ENCODE results near the gene HOXB5.

HOXB5 gene

GRCh38 chr17:48559122-48559839, 34.3 kb downstream of the HOXB5 start:
- DNase-seq, result no peak

GRCh38 chr17:48558831-48559121, 34.8 kb downstream of the HOXB5 start:
- DNase-seq, result no peak

DNA sequence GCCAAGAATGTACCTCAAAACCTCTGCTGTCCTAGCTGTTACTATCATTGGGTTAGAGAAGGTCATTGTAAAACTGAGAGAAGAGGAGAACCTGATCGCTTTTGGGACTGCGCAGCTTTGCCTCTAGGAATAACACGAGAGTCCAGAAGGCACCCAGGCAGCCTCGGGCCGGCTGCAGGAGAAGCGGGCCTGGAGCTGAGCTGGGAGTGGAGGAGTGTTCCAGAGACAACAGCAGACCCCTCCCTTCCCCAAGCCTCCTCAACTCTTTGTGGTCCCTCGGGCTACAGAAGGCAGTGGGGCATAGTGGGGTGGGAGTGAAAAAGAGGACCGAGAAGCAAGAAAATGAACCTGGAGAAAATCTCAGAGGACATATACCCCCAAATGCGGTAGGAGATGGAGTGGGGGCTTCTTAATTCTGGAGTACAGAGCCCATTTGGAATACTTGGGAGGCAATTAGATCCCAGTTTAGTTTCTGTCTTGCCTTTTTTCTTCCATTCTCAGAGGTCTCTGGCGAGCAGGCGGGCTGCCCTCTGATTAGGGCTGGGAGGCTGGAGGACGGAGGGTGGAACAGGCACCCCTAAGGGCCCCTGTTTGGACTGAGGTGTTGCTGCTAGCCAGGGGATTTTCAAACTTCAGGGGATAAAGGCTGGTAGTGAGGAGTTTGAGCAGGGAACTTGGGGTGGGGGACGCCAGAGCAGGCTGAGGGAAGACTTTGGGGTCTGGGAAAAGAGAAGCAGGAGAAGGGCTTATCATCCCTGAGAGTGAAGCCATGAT, 35.3 kb downstream of the HOXB5 start:
- no peak for DNase-seq

- no peak for DNase-seq
Observed at GRCh38 chr17:48556576-48557401, 36.8 kb downstream of the HOXB5 start.

DNA sequence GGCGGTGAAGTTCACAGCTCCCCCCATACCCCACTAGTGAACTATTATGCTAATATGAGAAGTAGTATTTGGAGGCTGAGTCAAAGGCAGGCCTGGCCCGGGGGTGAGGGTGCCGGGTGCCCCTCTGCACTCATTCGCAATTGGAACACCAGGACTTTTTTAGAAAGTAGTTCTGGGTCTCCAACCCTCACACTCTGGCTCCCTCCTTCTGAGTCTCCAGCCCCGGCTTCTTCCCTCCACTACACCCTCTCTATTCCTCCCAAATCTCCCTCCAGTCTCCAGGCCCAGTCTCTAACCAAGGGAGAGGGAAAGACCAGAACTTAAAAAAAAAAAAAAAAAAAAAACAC, 37.4 kb downstream of the HOXB5 start:
- no peak for DNase-seq

GRCh38 chr17:48555258-48556228, 38.0 kb downstream of the HOXB5 start:
- DNase-seq, result peak; percentile 74 to 92 (median 83)

- peak in 2 of 3 experiments; percentile 77 to 79 for DNase-seq
Observed at GRCh38 chr17:48554412-48555257, 38.9 kb downstream of the HOXB5 start.

GRCh38 chr17:48553826-48554225, 39.8 kb downstream of the HOXB5 start:
- DNase-seq, result peak in 1 of 3 experiments; percentile 59

DNA sequence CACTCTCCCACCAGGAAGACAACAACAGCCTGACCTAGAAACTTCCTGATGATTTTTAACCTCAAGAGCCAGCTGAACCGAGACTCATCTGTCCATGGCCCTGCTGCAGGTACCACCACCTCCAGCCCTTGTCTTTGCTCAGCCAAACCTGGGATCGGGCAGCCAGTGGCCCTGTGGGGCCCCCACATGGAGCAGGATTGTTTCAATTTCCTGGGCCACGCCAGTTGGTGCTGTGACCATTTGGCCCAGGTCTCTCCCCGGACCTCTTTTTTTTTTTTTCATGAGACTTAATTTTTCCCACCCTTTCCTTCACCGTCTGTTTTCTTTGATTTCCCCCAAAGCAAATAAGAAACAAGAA, 40.4 kb downstream of the HOXB5 start:
- DNase-seq, result no peak

- DNase-seq, result no peak
Observed at GRCh38 chr17:48552466-48553189, 41.0 kb downstream of the HOXB5 start.

GRCh38 chr17:48551596-48552465, 41.7 kb downstream of the HOXB5 start:
- DNase-seq, result no peak

GRCh38 chr17:48551214-48551555, 42.4 kb downstream of the HOXB5 start:
- DNase-seq, result no peak

DNA sequence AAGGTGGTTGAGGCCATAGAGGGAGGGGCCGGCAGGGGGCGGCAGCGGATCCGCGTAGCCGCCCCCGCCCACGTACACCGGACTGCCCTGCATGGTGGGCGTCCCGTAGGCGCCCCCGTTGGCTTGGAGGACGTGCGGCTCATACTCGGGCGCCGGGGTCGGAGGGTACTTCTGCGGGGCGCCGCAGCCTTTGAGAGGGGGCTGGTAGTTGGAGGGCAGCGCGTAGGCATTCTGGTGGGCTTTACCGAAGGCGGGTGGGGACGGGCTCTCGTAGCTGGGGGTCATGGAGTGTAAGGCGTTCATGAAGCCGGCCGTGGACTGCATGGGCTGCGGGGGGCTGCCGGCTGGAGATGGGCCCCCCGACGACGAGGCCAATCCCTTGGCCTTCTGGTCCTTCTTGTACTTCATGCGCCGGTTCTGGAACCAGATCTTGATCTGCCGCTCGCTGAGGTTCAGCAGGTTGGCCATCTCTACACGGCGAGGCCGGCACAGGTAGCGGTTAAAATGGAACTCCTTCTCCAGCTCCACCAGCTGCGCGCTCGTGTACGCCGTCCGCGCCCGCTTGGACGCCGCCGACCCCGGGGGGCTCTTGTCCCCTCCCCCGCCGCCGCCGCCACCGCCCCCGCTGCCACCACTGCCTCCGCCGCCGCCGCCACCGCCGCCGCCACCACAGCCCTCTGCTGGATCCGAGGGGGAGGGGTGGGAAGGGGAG, 42.9 kb downstream of the HOXB5 start:
- no peak for DNase-seq

DNA sequence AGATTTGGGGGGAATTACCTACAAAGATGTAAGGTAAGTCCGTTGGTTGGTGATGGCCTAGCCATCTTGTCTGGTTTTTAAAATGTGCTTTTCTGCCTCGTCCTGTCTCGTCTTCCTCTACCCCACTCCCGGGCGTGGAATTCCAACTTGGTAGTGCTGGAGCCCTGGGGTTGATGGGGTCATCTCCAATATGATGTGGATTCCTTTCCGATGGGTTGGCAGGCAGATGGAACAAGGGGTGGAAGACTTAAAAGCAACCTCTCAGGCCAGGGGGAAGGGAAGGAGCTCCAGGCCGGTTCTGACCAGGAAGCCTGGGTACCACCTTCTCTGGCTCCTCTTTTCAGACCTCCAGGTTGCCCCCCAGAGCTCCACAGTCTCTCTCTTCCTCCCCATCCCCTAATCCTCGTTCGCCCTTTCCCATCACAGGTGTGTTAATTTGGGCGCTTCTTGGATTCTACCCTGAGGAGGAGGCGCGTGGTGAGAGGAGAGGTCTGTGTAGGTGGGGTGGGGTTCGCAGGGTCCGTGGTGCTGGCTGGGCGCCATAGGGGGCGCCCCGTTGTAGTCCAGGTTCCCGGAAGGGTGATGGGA, 43.6 kb downstream of the HOXB5 start:
- DNase-seq, result no peak

DNA sequence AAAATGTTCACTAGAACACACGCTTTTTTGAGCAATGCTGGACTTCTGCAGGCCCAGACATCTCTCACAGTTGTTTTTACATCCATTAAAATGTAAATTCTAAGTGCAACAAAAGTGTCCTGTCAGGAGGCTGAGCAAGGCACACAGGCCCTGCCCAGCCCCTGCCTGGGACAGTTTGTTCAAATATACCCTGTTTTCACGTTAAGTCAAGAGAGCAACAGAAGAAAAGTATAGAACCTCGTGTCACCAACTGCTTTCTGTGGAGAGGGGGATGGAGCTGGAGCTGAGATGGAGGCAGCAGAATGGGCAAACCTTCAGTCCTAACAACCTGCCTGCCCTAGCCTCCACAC, 44.3 kb downstream of the HOXB5 start:
- DNase-seq, result no peak

GRCh38 chr17:48548523-48549280, 44.9 kb downstream of the HOXB5 start:
- DNase-seq, result no peak

DNA sequence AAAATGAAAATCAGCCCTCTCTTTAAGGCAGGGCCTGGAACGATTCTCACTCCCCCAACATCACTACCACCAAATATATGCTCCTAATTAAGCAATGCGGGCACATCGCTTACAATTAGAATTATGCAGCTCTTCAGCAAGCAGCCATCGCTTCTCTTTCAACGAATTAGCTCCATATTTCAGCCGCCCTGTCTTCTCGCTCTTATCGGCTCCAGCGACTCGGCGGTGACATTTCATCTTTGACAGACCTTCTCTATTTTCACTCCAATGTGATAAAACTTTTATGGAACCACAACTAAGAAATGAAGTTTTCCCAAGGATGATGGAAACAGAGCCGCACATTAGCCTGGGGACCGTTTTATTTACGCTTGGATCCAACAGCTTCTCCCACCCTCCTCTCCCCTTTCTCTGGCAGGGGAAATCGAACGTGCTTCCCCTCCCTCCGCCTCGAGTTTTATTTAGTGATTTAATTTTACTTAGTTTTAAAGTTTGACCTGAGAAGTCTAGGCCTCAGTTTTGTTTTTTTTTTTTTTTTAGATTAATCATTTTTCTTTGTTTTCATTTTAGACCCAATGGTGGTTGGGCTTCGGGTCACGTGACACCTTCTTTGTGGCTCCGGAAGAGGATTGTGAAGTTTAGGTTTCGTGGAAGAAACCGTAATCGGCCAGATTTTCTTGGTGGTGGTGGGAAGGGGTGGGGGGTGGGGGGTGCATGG, 45.6 kb downstream of the HOXB5 start:
- peak in 1 of 3 experiments; percentile 46 for DNase-seq

Measured in NCI-H1417 (cell line).